NCI-H524 (cell line): ENCODE results near the gene ARID4B.
"Not testable (repeated sequence)": the region's sequence is repeated elsewhere in the genome, so short reads cannot be mapped to it uniquely, and the experiment has no call there.

Experiments used
- DNase-seq, 2 experiments: peaks; one replicate each; lab custom pipeline; 2025; lab: John Stamatoyannopoulos, UW

ARID4B gene

GRCh38 chr1:235270625-235271024, 57.4 kb downstream of the ARID4B start:
- DNase-seq, result no peak

- DNase-seq, result not testable (repeated sequence)
Measured at GRCh38 chr1:235269990-235270389, 58.0 kb downstream of the ARID4B start.

GRCh38 chr1:235268379-235269125, 59.4 kb downstream of the ARID4B start:
- no peak for DNase-seq

GRCh38 chr1:235266967-235267366, 61.0 kb downstream of the ARID4B start:
- no peak for DNase-seq

- no peak for DNase-seq
Measured at GRCh38 chr1:235266325-235266724, 61.7 kb downstream of the ARID4B start.

GRCh38 chr1:235265900-235266299, 62.1 kb downstream of the ARID4B start:
- DNase-seq, result no peak

GRCh38 chr1:235264327-235264726, 63.7 kb downstream of the ARID4B start:
- no peak for DNase-seq

GRCh38 chr1:235262539-235262938, 65.4 kb downstream of the ARID4B start:
- DNase-seq, result no peak

GRCh38 chr1:235261243-235261642, 66.7 kb downstream of the ARID4B start:
- no peak for DNase-seq

GRCh38 chr1:235259133-235259778, 68.7 kb downstream of the ARID4B start:
- no peak for DNase-seq

GRCh38 chr1:235258068-235258467, 69.9 kb downstream of the ARID4B start:
- DNase-seq, result not testable (repeated sequence)

- DNase-seq, result no peak
Measured at GRCh38 chr1:235254721-235255120, 73.3 kb downstream of the ARID4B start.

- DNase-seq, result peak; percentile 2 to 69
Measured at GRCh38 chr1:235253219-235253962, 74.6 kb downstream of the ARID4B start.

GRCh38 chr1:235250430-235250829, 77.5 kb downstream of the ARID4B start:
- no peak for DNase-seq

GRCh38 chr1:235246022-235246948, 81.7 kb downstream of the ARID4B start:
- no peak for DNase-seq

- no peak for DNase-seq
Measured at GRCh38 chr1:235244974-235245592, 82.9 kb downstream of the ARID4B start.

- no peak for DNase-seq
Measured at GRCh38 chr1:235240960-235241359, 87.0 kb downstream of the ARID4B start.

GRCh38 chr1:235239851-235240250, 88.1 kb downstream of the ARID4B start:
- no peak for DNase-seq

- DNase-seq, result no peak
Measured at GRCh38 chr1:235238558-235238957, 89.4 kb downstream of the ARID4B start.

- no peak for DNase-seq
Measured at GRCh38 chr1:235236128-235236527, 91.9 kb downstream of the ARID4B start.

GRCh38 chr1:235229868-235230267, 98.1 kb downstream of the ARID4B start:
- DNase-seq, result no peak
